Germinal center (tissue), 1 donor: ENCODE measurements around the gene C1orf167.

ENCODE experiments used
- DNase-seq: peaks from one replicate; pipeline ENCODE4 v3.0.0; 2012; ENCODE audit warnings: mixed read lengths, low spot score

The C1orf167 gene

DNA sequence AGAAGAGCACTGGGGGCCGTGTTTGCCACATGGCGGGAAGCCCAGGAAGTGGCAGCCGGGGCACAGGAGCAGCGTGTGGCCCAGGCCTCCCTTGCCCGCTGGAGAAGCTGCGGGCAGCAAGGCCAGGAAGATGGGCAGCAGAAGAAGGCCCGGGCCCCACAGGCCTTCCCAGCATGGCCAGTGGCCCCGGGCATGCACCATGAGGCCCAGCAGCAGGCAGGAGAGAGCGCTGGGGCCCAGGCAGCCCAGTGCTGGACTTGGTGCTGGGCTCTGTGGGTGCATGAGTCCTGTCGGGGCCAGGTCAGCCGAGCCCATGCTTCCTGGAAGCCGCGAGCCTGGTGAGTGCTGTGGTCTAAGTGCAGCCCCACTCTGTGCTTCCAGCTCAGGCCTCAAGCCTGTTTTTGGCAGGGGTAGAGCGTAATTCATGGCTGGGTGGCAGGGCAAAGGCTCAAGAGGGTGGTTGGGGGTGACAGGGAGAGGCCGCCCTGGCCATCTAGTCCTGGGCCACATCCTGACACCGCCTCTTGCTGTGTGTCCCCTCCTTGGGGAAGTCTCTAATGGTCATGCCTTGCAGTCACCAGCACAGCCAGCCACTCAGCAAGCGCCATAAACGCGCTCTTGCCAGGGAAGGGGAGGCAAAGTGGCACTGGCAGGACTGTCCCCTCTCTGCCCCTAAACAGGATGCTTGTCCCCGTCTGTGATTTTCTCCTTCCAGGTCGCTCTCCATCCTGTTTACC lies 22.4 kb downstream of the C1orf167 start:
- DNase-seq, result no peak

DNA sequence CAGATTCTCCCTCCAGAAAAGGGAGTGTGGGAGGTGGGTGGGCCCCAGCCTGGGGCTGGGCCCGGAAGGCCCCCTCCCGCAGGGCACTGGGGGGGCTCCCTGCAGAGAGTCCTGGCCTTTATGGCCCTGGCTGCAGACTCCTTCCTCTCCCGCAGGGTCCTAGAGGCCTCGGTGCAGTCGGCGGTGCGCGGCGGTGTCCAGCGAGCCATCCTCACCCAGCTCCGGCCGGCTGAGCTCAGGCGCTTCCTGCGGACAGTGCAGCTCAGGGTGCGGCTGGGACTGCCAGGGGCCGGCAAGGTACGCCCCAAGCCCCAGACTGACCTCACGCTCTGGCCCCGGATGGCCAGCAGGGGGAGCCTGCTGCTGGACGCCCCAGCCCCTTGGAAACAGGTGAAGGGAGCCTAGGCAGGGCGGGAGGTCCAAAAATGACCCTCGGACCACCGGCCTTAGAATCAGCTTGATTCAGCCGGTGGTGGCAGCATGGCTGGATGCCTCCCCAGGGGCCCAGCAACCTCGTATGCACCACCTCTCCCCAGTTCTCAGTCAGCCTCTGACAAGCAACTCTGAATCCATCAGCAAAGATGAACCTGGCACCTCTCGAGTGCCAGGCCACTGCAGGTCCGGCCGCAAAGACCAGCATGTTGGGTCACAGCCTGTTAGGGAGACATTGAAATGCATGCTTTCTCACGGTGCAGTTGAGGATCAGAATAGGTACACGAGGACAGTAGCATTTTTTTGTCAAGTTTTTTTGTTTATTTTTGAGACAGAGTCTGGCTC lies 23.2 kb downstream of the C1orf167 start:
- DNase-seq, result peak; percentile 56

DNA sequence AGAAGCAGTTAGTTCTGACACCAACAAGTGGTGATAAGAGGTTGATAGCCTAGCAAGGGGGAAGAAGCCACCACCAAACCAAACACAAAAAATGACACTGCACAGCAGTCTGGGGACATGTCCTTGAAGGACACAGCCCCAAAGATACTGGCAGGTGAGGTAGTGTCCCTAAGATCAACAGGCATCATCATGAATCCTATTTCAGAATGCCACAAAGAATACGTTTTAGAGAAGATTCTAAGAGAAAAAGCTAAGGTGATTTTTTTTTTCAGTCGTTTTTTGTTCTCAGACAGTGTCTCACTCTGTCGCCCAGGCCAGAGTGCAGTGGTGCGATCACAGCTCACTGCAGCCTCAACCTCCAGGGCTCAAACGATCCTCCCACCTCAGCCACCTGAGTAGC lies 24.2 kb downstream of the C1orf167 start:
- no peak for DNase-seq

GRCh38 chr1:11787251-11787803 lies 25.3 kb downstream of the C1orf167 start:
- no peak for DNase-seq

DNA sequence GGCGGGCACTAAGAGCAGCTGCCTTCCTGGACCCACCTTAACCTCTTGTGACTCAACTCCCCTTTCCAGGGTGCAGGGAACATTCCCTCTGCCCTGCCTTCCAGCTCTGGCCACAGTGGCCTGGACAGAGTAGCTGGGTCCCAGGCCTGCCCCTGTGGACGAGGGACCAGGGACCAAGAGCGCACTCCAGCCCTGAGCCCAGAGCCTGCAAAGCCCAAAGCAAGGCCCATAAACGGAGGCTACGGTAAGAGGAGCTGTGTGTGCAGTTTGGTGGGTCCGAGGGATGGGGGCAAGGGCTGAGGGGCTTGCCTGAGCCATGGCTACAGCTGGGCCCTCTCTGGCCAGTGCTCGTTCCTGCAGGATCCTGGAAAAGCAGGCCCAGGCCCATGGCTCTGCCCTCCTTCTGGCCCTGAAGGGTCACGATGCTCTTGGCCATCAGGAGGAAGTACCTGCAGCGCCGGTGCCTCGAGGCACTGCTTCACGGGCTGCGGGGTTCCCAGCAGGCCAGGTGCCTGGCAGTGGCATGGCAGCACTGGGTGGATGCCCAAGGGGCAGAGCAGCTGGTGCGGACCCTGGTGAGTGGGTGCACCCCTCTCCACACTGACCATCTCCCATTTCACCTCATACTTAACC lies 25.9 kb downstream of the C1orf167 start:
- DNase-seq, result no peak

- no peak for DNase-seq
Observed at GRCh38 chr1:11788549-11789053, 26.6 kb downstream of the C1orf167 start.

GRCh38 chr1:11789126-11790067 lies 27.4 kb downstream of the C1orf167 start:
- DNase-seq, result no peak

- DNase-seq, result no peak
Observed at GRCh38 chr1:11790101-11790879, 28.3 kb downstream of the C1orf167 start.

DNA sequence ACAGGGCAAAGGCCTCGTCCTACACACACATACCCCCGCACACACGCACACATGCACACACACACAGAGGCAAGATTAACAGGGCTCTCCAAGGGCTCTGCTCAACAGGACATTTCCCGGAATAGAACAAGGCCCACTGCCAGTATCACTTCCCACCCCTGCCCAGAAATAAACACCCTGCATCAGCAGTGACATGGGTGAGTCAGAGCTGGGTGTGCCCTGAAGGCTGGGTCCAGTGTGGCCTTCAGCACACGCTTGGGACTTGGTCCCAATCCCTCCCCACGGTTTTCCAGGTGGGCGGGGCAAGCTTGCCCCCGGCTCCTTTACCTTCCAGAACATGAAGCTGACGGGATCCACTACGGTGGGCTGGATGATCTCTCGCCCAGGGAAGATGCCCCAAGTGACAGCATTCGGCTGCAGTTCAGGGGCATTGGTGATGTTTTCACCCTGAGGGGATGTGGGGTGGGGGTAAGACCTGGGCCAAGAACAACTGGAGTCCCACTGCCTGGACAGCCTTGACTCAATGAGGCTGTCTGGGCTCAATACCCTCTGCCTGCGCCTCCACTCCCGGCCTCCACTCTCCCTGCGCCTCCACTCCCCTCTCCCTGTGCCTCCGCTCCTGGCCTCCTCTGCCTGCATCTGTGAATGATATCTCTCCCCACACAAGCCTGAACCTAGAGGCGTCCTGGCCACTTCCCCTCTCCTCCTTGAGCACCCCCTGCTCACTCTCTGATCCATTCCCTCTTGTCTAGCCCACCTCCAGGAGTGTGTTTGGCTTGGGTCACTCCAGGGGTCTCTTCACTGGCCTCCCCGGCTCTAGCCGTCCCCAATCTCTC lies 29.1 kb downstream of the C1orf167 start:
- DNase-seq, result no peak

DNA sequence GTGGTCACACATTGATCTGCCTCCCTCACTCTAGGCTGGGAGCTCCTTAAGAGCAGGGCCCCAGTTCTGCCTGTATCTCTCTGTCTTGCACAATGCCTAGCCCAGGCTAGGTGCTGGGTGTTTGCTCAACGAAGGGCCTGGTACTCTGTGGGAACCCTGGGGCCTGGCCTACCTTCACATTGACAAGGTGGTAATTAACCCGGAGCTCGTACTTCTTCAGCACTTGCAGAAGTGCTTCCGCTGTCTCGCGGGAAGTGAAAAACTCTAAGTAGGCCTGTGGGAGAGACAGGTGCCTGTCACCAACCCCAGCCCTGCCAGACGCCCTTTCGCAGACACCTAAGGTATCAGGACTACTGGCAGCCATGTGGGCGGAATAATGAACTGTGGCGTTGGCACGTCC lies 30.1 kb downstream of the C1orf167 start:
- DNase-seq, result no peak

- DNase-seq, result no peak
Observed at GRCh38 chr1:11793819-11794218, 31.8 kb downstream of the C1orf167 start.

DNA sequence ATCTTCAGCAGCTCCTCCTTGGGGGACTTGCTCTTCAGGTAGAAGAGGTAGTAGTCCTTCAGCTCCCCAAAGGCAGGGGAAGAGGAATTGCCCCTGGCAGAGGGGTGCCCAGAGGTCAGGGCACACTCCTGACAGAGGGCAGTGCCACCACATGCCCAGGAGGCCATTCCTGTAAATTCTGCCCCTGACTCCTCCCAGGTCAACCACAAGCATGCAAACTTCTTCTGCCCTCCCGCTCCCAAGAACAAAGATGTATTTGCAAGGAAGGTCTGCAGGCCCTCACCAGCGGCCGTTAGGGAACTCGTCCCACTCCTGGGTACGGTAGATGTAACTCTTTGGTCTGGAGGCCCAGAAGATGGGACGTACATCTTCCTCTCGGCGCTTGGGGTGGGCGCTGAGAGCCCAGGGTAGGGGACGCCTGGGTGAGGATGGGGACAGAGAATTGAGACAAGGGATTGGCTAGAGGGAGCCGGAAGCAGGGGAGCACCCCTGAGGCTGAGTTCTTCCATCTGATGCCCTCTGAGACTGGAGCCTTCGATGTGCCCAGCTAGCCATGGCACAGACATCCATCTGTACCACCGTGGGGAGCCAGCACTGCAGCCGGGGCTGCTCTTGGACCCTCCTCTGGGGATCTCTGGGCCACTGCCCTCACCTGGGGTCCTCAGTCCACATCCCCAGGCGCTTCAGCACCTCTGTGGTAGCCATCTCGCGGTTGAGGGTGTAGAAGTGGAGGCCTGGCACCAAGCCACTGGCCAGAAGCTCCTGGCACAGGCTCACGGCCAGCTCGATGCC lies 32.6 kb downstream of the C1orf167 start:
- no peak for DNase-seq

DNA sequence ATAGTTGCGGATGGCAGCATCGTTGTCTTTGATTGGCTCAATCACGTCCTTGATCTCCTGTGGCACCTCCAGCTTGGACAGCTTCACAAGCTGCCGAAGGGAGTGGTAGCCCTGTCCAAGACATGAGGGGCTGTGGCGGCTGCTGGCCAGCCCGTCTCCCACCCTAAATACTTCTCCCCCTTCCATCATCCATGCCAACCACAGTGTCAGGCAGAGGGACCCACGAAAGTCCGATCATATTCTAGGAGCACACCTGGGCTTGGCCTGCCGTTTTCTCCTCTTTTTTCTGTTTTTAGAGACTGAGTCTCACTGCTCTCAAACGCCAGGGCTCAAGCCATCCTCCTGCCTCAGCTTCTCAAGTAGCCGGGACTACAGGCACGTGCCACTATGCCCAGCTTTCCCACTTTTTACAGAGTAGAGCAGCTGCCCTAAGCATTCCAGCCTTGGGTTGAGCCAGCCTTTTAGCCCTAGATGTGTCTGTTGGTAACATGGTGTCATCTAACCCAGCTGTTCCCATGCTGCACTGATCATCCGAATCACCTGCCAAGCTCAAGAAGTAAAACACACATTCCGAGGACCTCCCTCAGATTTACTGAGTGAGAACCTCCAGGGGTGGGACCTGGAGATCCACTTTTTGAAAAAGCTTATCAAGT lies 33.4 kb downstream of the C1orf167 start:
- DNase-seq, result no peak

DNA sequence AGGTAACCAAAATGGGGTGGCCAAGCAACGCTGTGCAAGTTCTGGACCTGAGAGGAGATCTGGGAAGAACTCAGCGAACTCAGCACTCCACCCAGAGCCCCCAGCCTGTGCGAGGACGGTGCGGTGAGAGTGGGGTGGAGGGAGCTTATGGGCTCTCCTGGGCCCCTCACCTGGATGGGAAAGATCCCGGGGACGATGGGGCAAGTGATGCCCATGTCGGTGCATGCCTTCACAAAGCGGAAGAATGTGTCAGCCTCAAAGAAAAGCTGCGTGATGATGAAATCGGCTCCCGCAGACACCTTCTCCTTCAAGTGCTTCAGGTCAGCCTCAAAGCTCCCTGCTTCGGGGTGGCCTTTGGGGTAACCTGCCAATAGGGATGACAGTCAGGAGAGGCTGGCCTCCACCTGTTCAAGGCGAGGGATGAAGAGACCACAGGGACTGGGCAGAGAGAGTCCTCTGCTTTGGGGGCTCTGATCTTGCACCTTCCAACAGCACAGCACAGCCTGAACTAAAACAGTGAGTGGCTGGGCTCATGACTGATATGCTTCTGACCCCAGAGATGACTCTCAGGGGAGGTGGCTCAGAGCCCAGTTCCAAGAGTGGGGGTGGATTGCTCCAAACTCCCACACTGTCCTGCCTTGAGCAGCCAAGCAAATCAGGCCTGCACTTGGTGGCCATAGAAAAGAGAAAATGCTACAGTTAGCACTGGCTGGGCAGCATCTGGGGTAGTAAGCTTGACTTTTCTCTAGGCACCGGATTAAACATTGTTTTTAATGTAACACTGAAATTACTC lies 34.2 kb downstream of the C1orf167 start:
- no peak for DNase-seq

- no peak for DNase-seq
Observed at GRCh38 chr1:11797525-11798216, 35.7 kb downstream of the C1orf167 start.

DNA sequence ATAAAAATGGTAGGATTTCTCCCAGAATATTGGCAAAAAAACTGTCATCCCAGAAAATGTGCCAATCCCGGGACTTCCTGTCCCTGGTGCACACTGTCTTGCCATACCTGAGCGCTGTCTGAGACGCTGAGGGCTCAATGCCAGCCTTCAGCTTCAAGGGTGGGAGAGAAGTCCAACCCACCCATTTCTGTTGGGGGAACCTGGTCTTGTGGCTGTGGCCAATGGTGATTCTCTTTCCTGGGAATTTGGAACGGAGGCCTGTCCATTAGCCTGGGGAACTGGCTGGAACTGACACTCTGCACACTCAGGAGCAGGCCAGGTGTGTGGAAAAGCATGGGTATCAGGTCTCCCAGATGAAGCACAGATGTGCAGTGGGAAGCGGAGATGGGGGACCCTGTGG lies 37.1 kb downstream of the C1orf167 start:
- no peak for DNase-seq

- no peak for DNase-seq
Observed at GRCh38 chr1:11799896-11800295, 37.9 kb downstream of the C1orf167 start.
